GM10847 (cell line): ENCODE results near the gene SRBD1.

Experiments used
- POLR2A ChIP-seq: IDR thresholded peaks from 2 replicates; pipeline ENCODE4 v1.6.1; 2011; ENCODE audit not compliant: insufficient read length; ENCODE audit errors: extremely low read depth

The SRBD1 gene

GRCh38 chr2:45643543-45644542 lies 32.8 kb upstream of the SRBD1 start:
- TF ChIP-seq POLR2A, result no peak

GRCh38 chr2:45643095-45643494 lies 32.0 kb upstream of the SRBD1 start:
- TF ChIP-seq POLR2A, result no peak

GRCh38 chr2:45640576-45640975 lies 29.5 kb upstream of the SRBD1 start:
- no peak for TF ChIP-seq POLR2A

DNA sequence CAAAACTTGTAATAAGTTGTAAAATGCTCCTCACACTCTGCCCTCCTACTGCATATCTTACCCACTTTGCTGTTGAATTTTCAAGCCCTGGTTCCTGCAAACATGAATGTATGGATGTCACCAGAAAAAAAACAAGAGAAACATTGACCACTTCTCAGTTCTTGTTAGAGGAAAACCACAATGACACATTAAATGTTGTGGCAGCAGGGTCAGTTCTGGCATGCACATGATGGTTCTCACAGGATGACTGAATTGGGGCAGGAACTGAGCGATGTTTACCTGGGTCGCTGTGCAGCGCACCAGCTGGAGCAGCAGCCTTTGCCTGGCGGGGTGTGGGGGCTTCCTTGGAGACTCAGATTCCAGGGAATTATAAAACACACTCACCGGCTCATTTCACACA lies 26.4 kb upstream of the SRBD1 start:
- TF ChIP-seq POLR2A, result no peak

GRCh38 chr2:45636008-45636407 lies 24.9 kb upstream of the SRBD1 start:
- TF ChIP-seq POLR2A, result no peak

DNA sequence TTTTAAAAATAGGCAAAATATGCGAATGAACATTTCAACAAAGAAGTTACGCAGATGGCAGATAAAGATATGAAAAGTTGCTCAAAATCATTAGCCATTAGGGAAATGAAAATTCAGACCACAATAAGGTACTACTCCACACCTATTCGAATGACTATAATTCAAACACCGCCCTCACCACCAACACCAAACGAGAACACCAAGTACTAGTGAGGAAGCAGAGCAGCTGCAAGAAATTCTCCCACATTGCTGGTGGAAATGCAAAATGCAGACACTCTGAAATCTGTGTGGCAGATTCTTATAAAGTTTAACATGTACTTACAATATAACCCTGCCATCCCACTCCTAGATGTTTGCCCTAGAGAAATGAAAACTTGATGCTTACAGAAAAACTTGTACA lies 23.2 kb upstream of the SRBD1 start:
- no peak for TF ChIP-seq POLR2A

DNA sequence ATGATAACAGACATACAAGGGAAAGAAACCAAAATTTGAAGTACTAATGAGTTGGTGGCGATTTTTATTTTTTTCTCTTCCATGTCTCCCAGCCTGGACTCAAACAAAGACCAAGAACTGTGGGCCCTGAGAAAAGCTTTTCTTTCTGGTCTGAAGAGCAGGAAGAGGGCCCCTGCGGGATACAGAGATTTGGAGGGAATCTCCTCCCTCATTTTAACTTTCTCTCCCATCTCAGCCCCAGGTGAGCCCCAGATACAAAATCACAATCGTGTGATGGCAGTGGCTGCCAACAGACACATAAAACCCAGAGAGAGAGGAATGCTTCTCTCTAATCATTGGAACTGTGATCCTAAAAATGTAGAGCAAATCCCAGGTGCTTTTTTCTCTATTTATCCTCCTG lies 20.9 kb upstream of the SRBD1 start:
- TF ChIP-seq POLR2A, result no peak

- TF ChIP-seq POLR2A, result no peak
Observed at GRCh38 chr2:45631319-45631718, 20.3 kb upstream of the SRBD1 start.

DNA sequence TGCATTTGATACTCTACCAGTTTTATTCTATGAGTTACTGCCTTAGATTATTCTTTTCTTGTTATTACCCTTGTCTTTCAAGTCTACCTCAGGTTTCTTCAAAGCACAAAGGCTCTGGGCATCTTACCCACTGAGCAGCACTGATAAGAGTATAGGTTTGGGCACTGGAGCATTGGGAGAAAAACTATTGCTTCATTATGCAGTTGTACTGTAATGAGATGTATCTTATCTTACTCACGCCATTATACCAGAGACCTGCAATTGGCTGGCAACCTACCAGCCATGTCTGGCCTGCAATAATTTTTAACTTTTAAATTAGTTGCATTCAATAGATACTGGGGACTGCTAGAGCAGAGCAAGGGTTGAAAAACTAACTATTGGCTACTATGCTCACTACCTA lies 18.9 kb upstream of the SRBD1 start:
- no peak for TF ChIP-seq POLR2A

- TF ChIP-seq POLR2A, result no peak
Observed at GRCh38 chr2:45627911-45628310, 16.8 kb upstream of the SRBD1 start.

DNA sequence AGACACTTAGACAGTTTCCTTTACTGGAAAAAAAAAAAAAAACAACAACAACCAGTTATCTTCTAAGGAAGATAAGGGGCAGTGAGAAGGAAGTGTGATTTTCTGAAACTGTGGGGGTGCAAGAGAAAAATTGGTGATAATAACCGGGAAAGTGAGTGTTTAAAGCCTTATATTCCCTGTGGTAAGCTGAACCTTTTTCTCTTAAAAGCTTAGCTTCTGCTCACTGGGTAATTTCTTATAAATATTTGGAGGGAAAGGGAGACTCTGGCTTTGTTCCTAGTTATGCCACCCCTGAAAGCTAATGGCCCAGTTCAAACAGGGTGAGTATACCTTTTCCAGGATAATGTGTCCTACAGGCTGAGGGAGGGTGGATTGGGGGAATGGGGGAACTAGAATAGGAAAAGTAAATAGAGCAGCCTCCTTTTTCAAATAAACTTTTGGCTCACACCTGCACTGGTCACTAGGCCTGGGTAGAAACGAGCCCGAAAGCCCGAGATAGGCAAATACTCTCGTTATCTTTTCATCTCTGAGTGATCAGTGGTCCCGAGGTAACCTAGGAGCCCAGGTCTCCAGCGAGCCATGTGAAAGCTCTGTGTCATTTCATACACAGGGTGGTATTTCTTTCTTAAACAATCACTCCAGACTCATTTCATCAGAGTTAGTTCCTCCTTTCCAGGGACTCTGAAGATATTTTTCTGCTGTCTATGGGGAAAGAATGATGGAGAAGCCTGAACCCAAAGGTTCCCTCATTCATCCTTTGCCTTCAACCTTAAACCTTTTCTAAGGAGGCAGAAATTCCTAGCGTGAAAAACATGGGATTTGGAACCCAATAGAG lies 15.5 kb upstream of the SRBD1 start:
- TF ChIP-seq POLR2A, result no peak

- TF ChIP-seq POLR2A, result no peak
Observed at GRCh38 chr2:45625824-45626223, 14.8 kb upstream of the SRBD1 start.

DNA sequence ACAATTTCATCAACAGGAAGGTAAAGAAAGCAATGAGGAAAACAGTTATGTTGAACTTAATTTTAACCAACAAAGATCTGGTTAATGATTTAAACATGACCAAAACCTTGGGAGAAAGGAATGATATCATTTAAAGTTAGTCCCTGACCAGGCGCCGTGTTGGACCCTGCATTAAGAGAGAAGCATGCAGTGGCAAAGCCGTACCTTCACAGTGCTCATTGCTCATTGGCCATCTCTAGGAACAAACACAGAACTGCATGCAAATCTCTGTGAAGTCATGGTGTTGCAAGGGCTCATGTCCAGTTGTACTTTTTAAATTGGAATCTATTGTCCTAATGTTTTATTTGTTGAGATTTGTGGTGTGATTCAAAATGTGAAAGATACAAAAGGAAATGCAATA lies 12.0 kb upstream of the SRBD1 start:
- TF ChIP-seq POLR2A, result no peak

DNA sequence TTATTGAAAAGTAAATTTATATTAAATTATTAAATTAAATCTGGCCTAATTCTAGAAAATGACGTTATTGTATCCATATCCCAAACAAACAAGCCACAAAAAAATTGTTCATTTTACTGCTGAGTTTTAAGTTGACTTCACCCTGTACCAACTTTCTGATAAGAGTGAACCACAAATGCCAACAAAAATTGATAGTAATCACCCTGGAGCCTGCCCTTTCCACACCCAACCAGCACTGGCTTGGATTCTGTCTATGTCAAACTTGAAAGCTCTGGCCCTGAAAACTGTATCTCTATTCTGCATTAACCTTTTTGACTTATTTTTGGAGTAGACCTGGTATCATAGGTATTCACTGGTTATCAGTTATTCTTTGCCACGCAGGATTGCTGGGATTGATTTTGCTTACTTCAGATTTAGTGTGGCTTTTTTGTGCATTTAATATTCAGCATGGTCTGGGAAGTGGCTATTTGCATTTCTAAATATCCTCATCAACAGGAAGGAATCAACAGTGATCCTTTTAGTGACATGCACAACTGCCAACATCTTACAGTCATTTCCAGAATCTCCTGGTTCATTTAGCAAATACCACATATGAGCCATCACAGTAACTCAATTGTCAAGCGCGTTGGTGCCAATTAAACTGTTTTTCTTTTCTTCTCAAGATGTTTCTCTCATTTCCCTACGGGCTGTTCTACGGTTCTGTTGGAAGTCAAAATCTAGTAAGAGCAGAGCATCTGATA lies 11.4 kb upstream of the SRBD1 start:
- no peak for TF ChIP-seq POLR2A

DNA sequence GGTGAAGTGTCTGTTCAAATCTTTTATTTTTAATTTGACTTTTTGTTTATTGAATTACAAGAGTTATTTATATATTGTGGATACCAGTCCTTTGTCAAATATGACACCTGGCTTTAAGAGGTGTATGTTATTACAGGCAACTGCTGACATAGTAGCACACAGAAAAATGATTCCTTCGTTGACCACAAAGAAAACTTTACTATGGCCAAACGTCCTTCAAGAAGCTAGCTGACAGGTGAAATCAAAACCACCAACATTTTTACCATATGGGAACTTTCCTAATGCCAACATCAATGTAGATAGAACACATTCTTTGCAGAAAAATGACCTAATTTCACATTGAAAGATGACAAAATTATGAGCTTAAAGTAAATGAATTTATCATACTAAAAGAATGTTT lies 6.4 kb upstream of the SRBD1 start:
- no peak for TF ChIP-seq POLR2A

DNA sequence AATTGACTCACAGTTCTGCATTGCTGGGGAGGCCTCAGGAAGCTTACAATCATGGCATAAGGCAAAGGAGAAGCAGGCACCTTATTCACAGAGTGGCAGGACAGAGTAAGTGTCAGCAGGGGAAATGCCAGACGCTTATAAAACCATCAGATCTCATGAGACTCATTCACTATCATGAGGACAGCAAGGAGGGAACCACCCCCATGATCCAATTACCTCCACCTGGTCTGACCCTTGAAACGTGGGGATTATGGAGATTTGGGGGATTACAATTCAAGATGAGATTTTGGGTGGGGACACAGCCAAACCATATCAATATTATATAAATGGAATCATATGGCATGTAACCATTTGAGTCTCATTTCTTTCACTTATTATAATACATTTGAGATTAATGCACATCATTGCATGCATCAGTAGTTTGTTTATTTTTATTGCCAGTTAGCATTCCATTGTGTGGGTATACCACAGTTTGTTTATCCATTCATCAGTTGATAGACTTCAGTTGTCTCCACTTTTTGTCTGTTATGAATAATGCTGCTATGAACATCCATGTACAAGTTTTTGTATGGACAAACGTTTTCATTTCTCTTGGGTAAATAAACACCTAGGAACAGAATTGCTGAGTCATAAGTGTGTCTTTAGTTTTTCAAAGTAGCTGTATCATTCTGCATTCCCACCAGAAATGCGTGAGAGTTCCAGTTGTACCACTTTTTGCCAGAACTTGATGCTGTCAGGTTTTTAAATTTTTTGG lies 5.8 kb upstream of the SRBD1 start:
- no peak for TF ChIP-seq POLR2A
